Skin epidermis (tissue), 12 donors: ENCODE data around the gene ACOXL.
"Not testable (repeated sequence)": the region's sequence is repeated elsewhere in the genome, so short reads cannot be mapped to it uniquely, and the experiment has no call there.

Source experiments
- H3K27ac ChIP-seq, 21 experiments: fragments of 200-600 bp; sonication (generic) in 11 of 21; one replicate each; pipeline ENCODE4 v1.5.0; 2020; ENCODE audit warnings: mild to moderate bottlenecking in 3 of 21, inconsistent platforms in 2 of 21, moderate library complexity in 2 of 21
- H3K4me3 ChIP-seq, 7 experiments: fragments of 200-600 bp; sonication (generic) in 2 of 7; one replicate each; pipeline ENCODE4 v1.5.0; 2020; ENCODE audit warnings: inconsistent platforms in 2 of 7, mild to moderate bottlenecking in 2 of 7, moderate library complexity in 1 of 7

The ACOXL gene

GRCh38 chr2:111057721-111058120 is 325.3 kb downstream of the ACOXL start:
- H3K4me3 ChIP-seq: no peak overlapping the region
- H3K27ac ChIP-seq: no peak overlapping the region

GRCh38 chr2:111058264-111058663 is 325.9 kb downstream of the ACOXL start:
- no peak overlapping the region for H3K4me3 ChIP-seq

GRCh38 chr2:111061191-111061590 is 328.8 kb downstream of the ACOXL start:
- no peak overlapping the region for H3K4me3 ChIP-seq
- H3K27ac ChIP-seq: no peak overlapping the region

More at GRCh38 chr2:111058264-111058663, 325.9 kb downstream of the ACOXL start:
- no peak overlapping the region for H3K27ac ChIP-seq

GRCh38 chr2:111062417-111062816 is 330.0 kb downstream of the ACOXL start:
- no peak overlapping the region for H3K27ac ChIP-seq
- H3K4me3 ChIP-seq: no peak overlapping the region

- H3K4me3 ChIP-seq: no peak overlapping the region
Measured at GRCh38 chr2:111066062-111066593, 333.8 kb downstream of the ACOXL start.

GRCh38 chr2:111068435-111069058 is 336.2 kb downstream of the ACOXL start:
- H3K27ac ChIP-seq: no peak overlapping the region
- no peak overlapping the region for H3K4me3 ChIP-seq

More at GRCh38 chr2:111066062-111066593, 333.8 kb downstream of the ACOXL start:
- no peak overlapping the region for H3K27ac ChIP-seq

- Histone ChIP-seq H3K27ac (no peak overlapping the region), H3K4me3 (no peak overlapping the region)
Measured at GRCh38 chr2:111069722-111070121, 337.3 kb downstream of the ACOXL start.

- H3K27ac ChIP-seq: peak overlapping the region in 7 of 21 experiments; percentile 12 to 52 (median 39)
- no peak overlapping the region for H3K4me3 ChIP-seq
Measured at GRCh38 chr2:111071600-111072171, 339.3 kb downstream of the ACOXL start.

- H3K4me3 ChIP-seq: no peak overlapping the region
- H3K27ac ChIP-seq: peak overlapping the region in 1 of 21 experiments; percentile 39
Measured at GRCh38 chr2:111072220-111072871, 340.0 kb downstream of the ACOXL start.

- H3K27ac ChIP-seq, H3K4me3 ChIP-seq: not testable (repeated sequence)
Measured at GRCh38 chr2:111082659-111083058, 350.3 kb downstream of the ACOXL start.

- Histone ChIP-seq H3K4me3 (no peak overlapping the region), H3K27ac (no peak overlapping the region)
Measured at GRCh38 chr2:111091811-111092211, 359.4 kb downstream of the ACOXL start.

- H3K27ac ChIP-seq: no peak overlapping the region
- no peak overlapping the region for H3K4me3 ChIP-seq
Measured at GRCh38 chr2:111094691-111095090, 362.3 kb downstream of the ACOXL start.

GRCh38 chr2:111095434-111095833 is 363.1 kb downstream of the ACOXL start:
- H3K27ac ChIP-seq: no peak overlapping the region
- H3K4me3 ChIP-seq: no peak overlapping the region

- Histone ChIP-seq H3K4me3 (no peak overlapping the region), H3K27ac (no peak overlapping the region)
Measured at GRCh38 chr2:111099402-111099801, 367.0 kb downstream of the ACOXL start.

GRCh38 chr2:111100087-111100764 is 367.9 kb downstream of the ACOXL start:
- no peak overlapping the region for H3K4me3 ChIP-seq
- H3K27ac ChIP-seq: no peak overlapping the region

- Histone ChIP-seq H3K27ac (no peak overlapping the region), H3K4me3 (no peak overlapping the region)
Measured at GRCh38 chr2:111100765-111101162, 368.4 kb downstream of the ACOXL start.

- no peak overlapping the region for H3K4me3 ChIP-seq
Measured at GRCh38 chr2:111101592-111101991, 369.2 kb downstream of the ACOXL start.

GRCh38 chr2:111102216-111102615 is 369.8 kb downstream of the ACOXL start:
- H3K27ac ChIP-seq: no peak overlapping the region
- no peak overlapping the region for H3K4me3 ChIP-seq

More at GRCh38 chr2:111101592-111101991, 369.2 kb downstream of the ACOXL start:
- no peak overlapping the region for H3K27ac ChIP-seq

- Histone ChIP-seq H3K27ac (no peak overlapping the region), H3K4me3 (no peak overlapping the region)
Measured at GRCh38 chr2:111105926-111106325, 373.6 kb downstream of the ACOXL start.

- Histone ChIP-seq H3K4me3 (no peak overlapping the region), H3K27ac (no peak overlapping the region)
Measured at GRCh38 chr2:111106706-111107105, 374.3 kb downstream of the ACOXL start.
